Neural cell (in vitro differentiated cells): Measurements from ENCODE around the gene GAPVD1. TPM values are rescaled to one million over a fixed set of nuclear protein-coding genes. Genes with fewer than 3 reads are reported as not detected.

Experiments used
- H2AFZ ChIP-seq: fragments of 200-600, 300-800 bp; sonication (generic), shearing (Covaris generic); 2 replicates; pipeline ENCODE4 v1.6.0; 2014; ENCODE audit warnings: low read depth, mild to moderate bottlenecking, antibody characterized with exemption, low read length, moderate library complexity
- H3F3A ChIP-seq: fragments of 200-600 bp; shearing (Covaris generic); 2 replicates; pipeline ENCODE4 v1.6.1; 2016; ENCODE audit warnings: mild to moderate bottlenecking, moderate library complexity, mixed read lengths, antibody characterized with exemption, low read length; ENCODE audit not compliant: insufficient read depth, poor library complexity, severe bottlenecking
- H3K27ac ChIP-seq: fragments of 200-600, 300-800 bp; sonication (generic), shearing (Covaris generic); 2 replicates; pipeline ENCODE4 v1.5.1; 2014; ENCODE audit warnings: mild to moderate bottlenecking, low read length, moderate library complexity
- H3K27me3 ChIP-seq: fragments of 300-800, 200-600 bp; sonication (generic), shearing (Covaris generic); 2 replicates; pipeline ENCODE4 v1.6.0; 2014; ENCODE audit warnings: mild to moderate bottlenecking, low read depth, low read length, moderate library complexity; ENCODE audit not compliant: insufficient read depth
- H3K36me3 ChIP-seq: fragments of 300-800, 200-600 bp; sonication (generic), shearing (Covaris generic); 2 replicates; pipeline ENCODE4 v1.5.1; 2014; ENCODE audit warnings: mild to moderate bottlenecking, antibody characterized with exemption, low read length, moderate library complexity; ENCODE audit not compliant: insufficient read depth
- H3K4me2 ChIP-seq: fragments of 300-800, 200-600 bp; sonication (generic), shearing (Covaris generic); 2 replicates; pipeline ENCODE4 v1.6.0; 2014; ENCODE audit warnings: mild to moderate bottlenecking, low read length
- H3K4me3 ChIP-seq: fragments of 300-800, 200-600 bp; sonication (generic), shearing (Covaris generic); 2 replicates; pipeline ENCODE4 v1.5.1; 2014; ENCODE audit warnings: mild to moderate bottlenecking, low read length, moderate library complexity
- H3K79me2 ChIP-seq: fragments of 200-600 bp; shearing (Covaris generic); replicated peaks from 2 replicates; pipeline ENCODE4 v1.6.0; 2014; ENCODE audit warnings: mild to moderate bottlenecking, low read length, moderate library complexity; ENCODE audit not compliant: insufficient read depth
- H3K9ac ChIP-seq: fragments of 300-800, 200-600 bp; sonication (generic), shearing (Covaris generic); 2 replicates; pipeline ENCODE4 v1.6.1; 2016; ENCODE audit warnings: mild to moderate bottlenecking, low read length, mixed read lengths
- H3K9me2 ChIP-seq: fragments of 200-600 bp; shearing (Covaris generic); 2 replicates; pipeline ENCODE4 v1.6.1; 2016; ENCODE audit warnings: mild to moderate bottlenecking, low read length, mixed read lengths; ENCODE audit not compliant: insufficient read depth
- H3K9me3 ChIP-seq: fragments of 200-600, 300-800 bp; sonication (generic), shearing (Covaris generic); 2 replicates; pipeline ENCODE4 v1.6.1; 2016; ENCODE audit warnings: mild to moderate bottlenecking, mixed run types, low read length, moderate library complexity, mixed read lengths
- H4K20me1 ChIP-seq: fragments of 200-600 bp; shearing (Covaris generic); 2 replicates; pipeline ENCODE4 v1.6.1; 2016; ENCODE audit warnings: mild to moderate bottlenecking, mixed run types; ENCODE audit not compliant: insufficient read depth
- CTCF ChIP-seq: fragments of 450-650 bp; IDR thresholded peaks from 2 replicates; pipeline ENCODE4 v1.5.1; 2014; ENCODE audit warnings: antibody characterized with exemption, mild to moderate bottlenecking, moderate library complexity; ENCODE audit not compliant: poor library complexity, severe bottlenecking
- EP300 ChIP-seq: fragments of 450-650 bp; conservative IDR thresholded peaks from 2 replicates; pipeline ENCODE4 v1.6.1; 2014; ENCODE audit warnings: antibody characterized with exemption, mild to moderate bottlenecking, moderate library complexity; ENCODE audit not compliant: poor library complexity, severe bottlenecking
- EZH2 ChIP-seq: fragments of 200-600, 300-800 bp; shearing (Covaris generic), sonication (generic); IDR thresholded peaks from 2 replicates; pipeline ENCODE4 v1.6.1; 2014; ENCODE audit warnings: antibody characterized with exemption, low read length, borderline replicate concordance, mild to moderate bottlenecking; ENCODE audit not compliant: insufficient read depth, poor library complexity, severe bottlenecking
- MXI1 ChIP-seq: fragments of 450-650 bp; conservative IDR thresholded peaks from 2 replicates; pipeline ENCODE4 v1.6.1; 2014; ENCODE audit warnings: antibody characterized with exemption, mild to moderate bottlenecking; ENCODE audit not compliant: poor library complexity, severe bottlenecking
- POLR2AphosphoS5 ChIP-seq: IDR thresholded peaks from 2 replicates; pipeline ENCODE4 v1.6.1; 2012
- RAD21 ChIP-seq: fragments of 450-650 bp; conservative IDR thresholded peaks from 2 replicates; pipeline ENCODE4 v1.6.1; 2014; ENCODE audit warnings: antibody characterized with exemption, mild to moderate bottlenecking, moderate library complexity
- REST ChIP-seq: IDR thresholded peaks from 2 replicates; pipeline ENCODE4 v1.6.1; 2012; ENCODE audit warnings: borderline replicate concordance
- SMC3 ChIP-seq: fragments of 450-650 bp; conservative IDR thresholded peaks from 2 replicates; pipeline ENCODE4 v1.6.1; 2014; ENCODE audit warnings: antibody characterized with exemption, mild to moderate bottlenecking, moderate library complexity; ENCODE audit not compliant: poor library complexity
- TAF1 ChIP-seq: IDR thresholded peaks from 2 replicates; pipeline ENCODE4 v1.6.1; 2012; ENCODE audit warnings: low read depth
- polyA plus RNA-seq: library from polyadenylated mRNA; depleted of rRNA; stranded (reverse); fragments of >200 nt; gene quantifications from 2 replicates; pipeline ENCODE4 v1.2.3, GENCODE V29; 2014

The GAPVD1 gene
- polyA plus RNA-seq, 1 donor from 2014 or later = 49.2 TPM

- Histone ChIP-seq H3K27ac (no peak overlapping the region), H3K4me3 (no peak overlapping the region), H3K9me3 (no peaks in the 10 kb centered on the region), H3F3A (no peaks in the 10 kb centered on the region), H3K27me3 (no peaks in the 10 kb centered on the region), H3K9me2 (no peaks in the 10 kb centered on the region), H3K79me2 (no peaks in the 10 kb centered on the region), H3K36me3 (no peaks in the 10 kb centered on the region), H3K4me2 (no peak overlapping the region), H2AFZ (no peak overlapping the region), H3K9ac (no peak overlapping the region), H4K20me1 (no peaks in the 10 kb centered on the region)
- TF ChIP-seq SMC3 (no peak), POLR2AphosphoS5 (no peak)
Measured at GRCh38 chr9:125321496-125321895, 59.9 kb downstream of the GAPVD1 start.

GRCh38 chr9:125323615-125324014, 62.0 kb downstream of the GAPVD1 start:
- Histone ChIP-seq H3K36me3 (no peaks in the 10 kb centered on the region), H3K9me3 (no peaks in the 10 kb centered on the region), H3K9me2 (no peaks in the 10 kb centered on the region), H3K27ac (no peak overlapping the region), H4K20me1 (no peaks in the 10 kb centered on the region), H3K4me2 (no peak overlapping the region), H3K27me3 (no peaks in the 10 kb centered on the region), H3F3A (no peaks in the 10 kb centered on the region), H2AFZ (no peak overlapping the region), H3K4me3 (no peak overlapping the region), H3K9ac (no peak overlapping the region), H3K79me2 (no peaks in the 10 kb centered on the region)
- TF ChIP-seq EP300 (no peak), SMC3 (no peak), CTCF (no peak), MXI1 (no peak), POLR2AphosphoS5 (no peak), REST (no peak), RAD21 (no peak), EZH2 (no peak), TAF1 (no peak)

- no peaks in the 10 kb centered on the region for H3K9me2 ChIP-seq
- H3K4me2 ChIP-seq = no peak overlapping the region
- H3K79me2 ChIP-seq = no peaks in the 10 kb centered on the region
- no peak overlapping the region for H3K27ac ChIP-seq
- no peaks in the 10 kb centered on the region for H3K27me3 ChIP-seq
- no peaks in the 10 kb centered on the region for H4K20me1 ChIP-seq
- no peak for TF ChIP-seq MXI1
- TF ChIP-seq CTCF = no peak
- TF ChIP-seq RAD21 = no peak
- no peak for TF ChIP-seq POLR2AphosphoS5
- no peak for TF ChIP-seq TAF1
- no peak for TF ChIP-seq SMC3
- no peak for TF ChIP-seq EZH2
- no peak for TF ChIP-seq REST
- no peak for TF ChIP-seq EP300
- H3F3A ChIP-seq = no peaks in the 10 kb centered on the region
- H2AFZ ChIP-seq = no peak overlapping the region
- no peaks in the 10 kb centered on the region for H3K9me3 ChIP-seq
- H3K4me3 ChIP-seq = no peak overlapping the region
- H3K36me3 ChIP-seq = no peaks in the 10 kb centered on the region
- H3K9ac ChIP-seq = no peak overlapping the region
Measured at GRCh38 chr9:125325826-125326225, 64.2 kb downstream of the GAPVD1 start.
